HepG2 (cell line): ENCODE results near the gene MAJIN. TPM values are rescaled to one million over a fixed set of nuclear protein-coding genes. Genes with fewer than 3 reads are reported as not detected.

ENCODE experiments used
- ATAC-seq: fragments of 200-7000 bp; cut with Tn5 transposase; 3 replicates; pipeline ENCODE4 v1.9.1; 2020; ENCODE audit warnings: mild to moderate bottlenecking, moderate library complexity
- BruUV-seq: library from RNA; stranded (reverse); fragments of 400-500 nt; replicated peaks from 2 replicates; lab custom pipeline; 2021; lab: Mats Ljungman, UMichigan
- CTCF ChIA-PET: fragments of 300-600 bp; formaldehyde crosslinking; extraction: SDS; loops from one replicate; lab custom pipeline; 2021; ENCODE audit warnings: low total read pairs, inconsistent platforms, low intra/inter-chr PET ratio; lab: Yijun Ruan, JAX
- POLR2A ChIA-PET: fragments of 350-600 bp; sonication (Branson Sonifier 250); formaldehyde crosslinking; loops from one replicate; lab custom pipeline; 2020; ENCODE audit warnings: antibody characterized with exemption, inconsistent platforms; lab: Yijun Ruan, JAX
- DNase-seq: peaks from one replicate; pipeline ENCODE4 v3.0.0-alpha.2; 2015; ENCODE audit warnings: low spot score
- FAIRE-seq: peaks from 3 replicates; lab custom pipeline; 2011; peaks lifted over from hg19 to GRCh38; lab: Jason Lieb, UNC
- H2AFZ ChIP-seq: one replicate; pipeline ENCODE4 v1.6.1; 2011; ENCODE audit warnings: low read length, inconsistent platforms
- H3K27ac ChIP-seq: fragments of 300-600 bp; 3 replicates; pipeline ENCODE4 v1.8.0; 2011; ENCODE audit warnings: mixed run types, mild to moderate bottlenecking, mixed read lengths, low read length, inconsistent platforms; ENCODE audit not compliant: insufficient read depth; ENCODE audit errors: extremely low read length
- H3K27me3 ChIP-seq, 2 experiments: fragments of 200-600 bp in 1 of 2; 2 replicates in 1 of 2; 3 replicates in 1 of 2; pipeline versions ENCODE4 v1.6.0 to v1.8.0; 2011; ENCODE audit warnings: low read length in 2 of 2, mild to moderate bottlenecking in 2 of 2, moderate library complexity in 2 of 2, inconsistent platforms in 1 of 2; ENCODE audit not compliant: insufficient read depth in 2 of 2, control insufficient read depth in 1 of 2
- H3K36me3 ChIP-seq, 2 experiments: fragments of 200-600 bp in 1 of 2; replicated peaks in 1 of 2; 2 replicates in 1 of 2; 3 replicates in 1 of 2; pipeline versions ENCODE4 v1.5.1 to v1.8.0; 2011; ENCODE audit warnings: low read length in 2 of 2, inconsistent platforms in 1 of 2; ENCODE audit not compliant: insufficient read depth in 2 of 2, control insufficient read depth in 1 of 2
- H3K4me1 ChIP-seq: 2 replicates; pipeline ENCODE4 v1.5.1; 2012; ENCODE audit warnings: low read length, inconsistent platforms; ENCODE audit not compliant: insufficient read depth
- H3K4me2 ChIP-seq: 2 replicates; pipeline ENCODE4 v1.6.0; 2011; ENCODE audit warnings: low read depth, low read length, inconsistent platforms
- H3K4me3 ChIP-seq, 3 experiments: fragments of 200-600 bp in 1 of 3; sonication (generic), shearing (Covaris generic) in 1 of 3; replicated peaks in 1 of 3; 2 replicates each; pipeline ENCODE4 v1.5.1; 2011 to 2016; ENCODE audit warnings: low read length in 3 of 3, inconsistent platforms in 2 of 3, low read depth in 2 of 3, mild to moderate bottlenecking in 2 of 3, control low read depth in 1 of 3, mixed read lengths in 1 of 3; ENCODE audit not compliant: insufficient read depth in 1 of 3
- H3K79me2 ChIP-seq: one replicate; pipeline ENCODE4 v1.6.1; 2011; ENCODE audit warnings: low read length, inconsistent platforms; ENCODE audit not compliant: insufficient read depth
- H3K9ac ChIP-seq: 2 replicates; pipeline ENCODE4 v1.6.0; 2011; ENCODE audit warnings: mild to moderate bottlenecking, low read depth, low read length, inconsistent platforms; ENCODE audit not compliant: insufficient read depth
- H3K9me3 ChIP-seq: 2 replicates; pipeline ENCODE4 v1.5.1; 2012; ENCODE audit warnings: mild to moderate bottlenecking, low read length
- H4K20me1 ChIP-seq: 2 replicates; pipeline ENCODE4 v1.6.0; 2011; ENCODE audit warnings: inconsistent platforms, mild to moderate bottlenecking, low read length, moderate library complexity; ENCODE audit not compliant: insufficient read depth
- CHD4 ChIP-seq: fragments of 200-600 bp; sonication (generic); IDR thresholded peaks from 2 replicates; pipeline ENCODE4 v1.7.0; 2017; ENCODE audit warnings: mild to moderate bottlenecking, low read length, borderline replicate concordance
- DR1 ChIP-seq: sonication (generic); formaldehyde crosslinking; IDR thresholded peaks from 2 replicates; pipeline ENCODE4 v1.8.0; 2021; ENCODE audit warnings: mild to moderate bottlenecking, missing genetic modification reagents, inconsistent platforms
- FOXA3 ChIP-seq: IDR thresholded peaks from 2 replicates; pipeline ENCODE4 v1.6.1; 2016; ENCODE audit warnings: missing genetic modification reagents, missing compliant biosample characterization
- HDAC1 ChIP-seq: sonication (generic); formaldehyde crosslinking; IDR thresholded peaks from 2 replicates; pipeline ENCODE4 v1.5.1; 2020; ENCODE audit warnings: mild to moderate bottlenecking, missing genetic modification reagents
- IKZF1 ChIP-seq: fragments of 450-650 bp; IDR thresholded peaks from 2 replicates; pipeline ENCODE4 v1.7.1; 2016
- KLF9 ChIP-seq: IDR thresholded peaks from 2 replicates; pipeline ENCODE4 v1.6.1; 2016; ENCODE audit warnings: low read depth
- MED8 ChIP-seq: sonication (generic); formaldehyde crosslinking; IDR thresholded peaks from 2 replicates; pipeline ENCODE4 v1.8.1; 2023; ENCODE audit warnings: mild to moderate bottlenecking, missing genetic modification reagents; ENCODE audit not compliant: insufficient replicate concordance
- PRDM4 ChIP-seq: sonication (generic); formaldehyde crosslinking; IDR thresholded peaks from 2 replicates; pipeline ENCODE4 v1.9.0; 2021; ENCODE audit warnings: missing genetic modification reagents, borderline replicate concordance
- TAF15 ChIP-seq: fragments of 200-400 bp; formaldehyde crosslinking; IDR thresholded peaks from one replicate; pipeline ENCODE4 v1.6.1; 2018; ENCODE audit warnings: mild to moderate bottlenecking, low read depth, low read length; ENCODE audit not compliant: poor library complexity, severe bottlenecking
- TBX2 ChIP-seq: sonication (generic); formaldehyde crosslinking; IDR thresholded peaks from 2 replicates; pipeline ENCODE4 v1.5.0; 2020; ENCODE audit warnings: missing genetic modification reagents, mild to moderate bottlenecking, borderline replicate concordance
- YY1 ChIP-seq: IDR thresholded peaks from 2 replicates; pipeline ENCODE4 v1.6.1; 2011; ENCODE audit warnings: low read length, low read depth, moderate library complexity, mild to moderate bottlenecking; ENCODE audit not compliant: insufficient read depth, insufficient replicate concordance
- ZNF207 ChIP-seq: fragments of 450-650 bp; IDR thresholded peaks from 2 replicates; pipeline ENCODE4 v1.6.1; 2016; ENCODE audit warnings: antibody characterized with exemption, borderline replicate concordance
- ZNF230 ChIP-seq: sonication (generic); formaldehyde crosslinking; IDR thresholded peaks from 2 replicates; pipeline ENCODE4 v1.4.0; 2020; ENCODE audit warnings: mild to moderate bottlenecking, missing genetic modification reagents
- ZNF235 ChIP-seq: sonication (generic); formaldehyde crosslinking; IDR thresholded peaks from 2 replicates; pipeline ENCODE4 v1.8.1; 2023; ENCODE audit warnings: mild to moderate bottlenecking, missing genetic modification reagents, borderline replicate concordance
- ZNF251 ChIP-seq: sonication (generic); formaldehyde crosslinking; IDR thresholded peaks from 2 replicates; pipeline ENCODE4 v1.9.0; 2021; ENCODE audit warnings: mild to moderate bottlenecking, missing genetic modification reagents
- ZNF260 ChIP-seq: sonication (generic); formaldehyde crosslinking; IDR thresholded peaks from 2 replicates; pipeline ENCODE4 v1.4.0; 2020; ENCODE audit warnings: missing genetic modification reagents, low read depth, mild to moderate bottlenecking, borderline replicate concordance
- ZNF264 ChIP-seq: sonication (generic); formaldehyde crosslinking; IDR thresholded peaks from 2 replicates; pipeline ENCODE4 v1.4.0; 2020; ENCODE audit warnings: missing genetic modification reagents
- ZNF496 ChIP-seq: sonication (generic); formaldehyde crosslinking; IDR thresholded peaks from 2 replicates; pipeline ENCODE4 v1.8.1; 2023; ENCODE audit warnings: mild to moderate bottlenecking, moderate library complexity, missing genetic modification reagents; ENCODE audit not compliant: insufficient replicate concordance
- ZNF615 ChIP-seq: sonication (generic); formaldehyde crosslinking; IDR thresholded peaks from 2 replicates; pipeline ENCODE4 v1.5.0; 2020; ENCODE audit warnings: mild to moderate bottlenecking, missing genetic modification reagents, borderline replicate concordance
- ZNF629 ChIP-seq: sonication (generic); formaldehyde crosslinking; conservative IDR thresholded peaks from 2 replicates; pipeline ENCODE4 v1.5.0; 2020; ENCODE audit warnings: missing genetic modification reagents
- WGBS: methylation state at CpG from one replicate; pipeline ENCODE4 v1.1.6; 2017; ENCODE audit warnings: low lambda C conversion rate; 5-methylcytosine and 5-hydroxymethylcytosine counted together
- in situ Hi-C: cut with HindIII; loops from 2 replicates; pipeline ENCODE4 v1.10.0; 2017; ENCODE audit warnings: low pct_unique_long_range_greater_than_20kb; ENCODE audit not compliant: extremely low pct_ligation_motif_present
- intact Hi-C: fragments of 100-400 bp; cut with micrococcal nuclease; formaldehyde crosslinking; loops from one replicate; pipeline ENCODE4 v1.10.0; 2022; ENCODE audit not compliant: unreplicated experiment
- polyA plus RNA-seq, 8 experiments: library from polyadenylated mRNA; depleted of rRNA in 3 of 8; stranded (reverse) in 7 of 8; unstranded in 1 of 8; fragments of >200 nt; fragmentation: Illumina TruSeq in 4 of 8; extraction: Trizol in 4 of 8; gene quantifications; 2 replicates each; pipeline versions ENCODE4 v1.2.1 to v1.2.3, GENCODE V29; 2011 to 2016; ENCODE audit warnings: low read depth in 4 of 8, missing spikeins in 1 of 8, mixed read lengths in 1 of 8; ENCODE audit not compliant: insufficient read depth in 1 of 8
- total RNA-seq, 5 experiments: library from RNA; depleted of rRNA; stranded (reverse); fragments of >200 nt; fragmentation: Illumina TruSeq; extraction: Trizol; gene quantifications; 2 replicates each; pipeline ENCODE4 v1.2.3, GENCODE V29; 2016; ENCODE audit warnings: low read depth in 1 of 5

Gene MAJIN
- total and polyA plus RNA-seq, 2 of the 13 experiments (the other 11 are each of a cell fraction or from before 2014, with no cell fraction given): not detected

- POLR2A ChIA-PET: no interaction called here
- H3K36me3 ChIP-seq: peaks cover 0 to 1% of the 10 kb centered on the region in 2 experiments; a peak in 1 of 5 replicates
Measured at GRCh38 chr11:64932324-64932723, 39.6 kb downstream of the MAJIN start.

GRCh38 chr11:64931290-64931689 lies 40.6 kb downstream of the MAJIN start:
- no peaks in the 10 kb centered on the region for H3K79me2 ChIP-seq
- FAIRE-seq (no peak), DNase-seq (no peak), ATAC-seq (no peak)
- no peak overlapping the region for H3K4me3 ChIP-seq
- H3K27me3 ChIP-seq: no peaks in the 10 kb centered on the region
- ChIA-PET POLR2A (no interaction called here), CTCF (no interaction called here)
- in situ Hi-C loops (no loop called here), intact Hi-C loops (no loop called here)
- no peak overlapping the region for H3K4me2 ChIP-seq
- H3K9me3 ChIP-seq: no peaks in the 10 kb centered on the region
- H3K4me1 ChIP-seq: peaks cover 32% of the 10 kb centered on the region
- H4K20me1 ChIP-seq: no peaks in the 10 kb centered on the region
- peaks cover 0 to 1% of the 10 kb centered on the region in 2 experiments; a peak in 1 of 5 replicates for H3K36me3 ChIP-seq
- no peak overlapping the region for H3K9ac ChIP-seq
- BruUV-seq: no TSS peak
- TF ChIP-seq ZNF235 (no peak), YY1 (no peak), ZNF207 (no peak), ZNF230 (CRISPR knock-in tag) (no peak), PRDM4 (no peak), FOXA3 (CRISPR knock-in tag) (no peak), HDAC1 (no peak), ZNF615 (CRISPR knock-in tag) (no peak), TAF15 (no peak), TBX2 (CRISPR knock-in tag) (no peak), ZNF264 (CRISPR knock-in tag) (no peak), ZNF496 (CRISPR knock-in tag) (no peak), ZNF251 (no peak), KLF9 (CRISPR knock-in tag) (no peak), IKZF1 (no peak), ZNF260 (CRISPR knock-in tag) (no peak)
- 93% methylated on average over 7 of the region's 7 CpGs for WGBS
- no peak overlapping the region for H3K27ac ChIP-seq
- H2AFZ ChIP-seq: no peak overlapping the region

More at GRCh38 chr11:64932324-64932723, 39.6 kb downstream of the MAJIN start:
- DNase-seq: no peak
- H3K9me3 ChIP-seq: no peaks in the 10 kb centered on the region
- intact Hi-C loops: no loop called here
- no peak for FAIRE-seq
- peaks cover 34% of the 10 kb centered on the region for H3K4me1 ChIP-seq
- no peak for ATAC-seq
- TF ChIP-seq DR1 (CRISPR knock-in tag) (no peak), MED8 (CRISPR knock-in tag) (no peak), ZNF629 (CRISPR knock-in tag) (peak; percentile 86), CHD4 (0 out of 2 replicates have a peak, but pooled peaks have one; percentile 54)
- TF ChIP-seq, all 625 proteins: peak for 2
- H4K20me1 ChIP-seq: no peaks in the 10 kb centered on the region
- H3K27me3 ChIP-seq: peaks cover 0 to 5% of the 10 kb centered on the region in 2 experiments; a peak in 1 of 5 replicates
- 92% methylated on average over 5 of the region's 5 CpGs for WGBS
- BruUV-seq: no TSS peak
- in situ Hi-C loops: no loop called here
- H3K27ac ChIP-seq: no peak overlapping the region
- CTCF ChIA-PET: no interaction called here
- H3K4me3 ChIP-seq: no peak overlapping the region
- no peak overlapping the region for H3K9ac ChIP-seq
- no peak overlapping the region for H3K4me2 ChIP-seq
- no peak overlapping the region for H2AFZ ChIP-seq
- H3K79me2 ChIP-seq: no peaks in the 10 kb centered on the region
